ENCODE results near the gene AR. TPM values are rescaled to one million over a fixed set of nuclear protein-coding genes. Genes with fewer than 3 reads are reported as not detected.

AR gene
- total RNA-seq, 2 experiments from 2014 or later: not detected

GRCh38 chrX:67721321-67721720, 177.5 kb downstream of the AR start:
- Histone ChIP-seq H3K9me3 (ENCODE audit: control insufficient read depth in 1 of 2, insufficient read depth in 1 of 2, low read length in 2 of 2) (no peaks in the 10 kb centered on the region), H3K36me3 (ENCODE audit: insufficient read depth, low read length) (no peaks in the 10 kb centered on the region), H3K4me3 (ENCODE audit: low read length) (no peak overlapping the region), H3K4me1 (ENCODE audit: insufficient read depth, low read length) (no peaks in the 10 kb centered on the region), H3K27me3 (ENCODE audit: control insufficient read depth in 1 of 2, insufficient read depth in 2 of 2, low read length in 2 of 2) (no peaks in the 10 kb centered on the region), H3K27ac (ENCODE audit: low read depth in 1 of 2, low read length in 2 of 2) (no peak overlapping the region)
- Mint-ChIP-seq H3K27me3 (no peaks in the 10 kb centered on the region), H3K36me3 (ENCODE audit: low read depth) (no peaks in the 10 kb centered on the region), H3K4me1 (ENCODE audit: low read depth) (no peaks in the 10 kb centered on the region), H3K27ac (no peak overlapping the region), H3K9me3 (no peaks in the 10 kb centered on the region), H3K4me3 (no peak overlapping the region)
- intact Hi-C loops (cut with DNase I, micrococcal nuclease): no loop called here
- POLR2A ChIA-PET: no interaction called here
- DNase-seq (no peak), ATAC-seq (ENCODE audit: poor library complexity) (no peak)
- TF ChIP-seq CTCF (IDR thresholded peaks at IDR 0.05): no peak
- CTCF ChIA-PET: no interaction called here

DNA sequence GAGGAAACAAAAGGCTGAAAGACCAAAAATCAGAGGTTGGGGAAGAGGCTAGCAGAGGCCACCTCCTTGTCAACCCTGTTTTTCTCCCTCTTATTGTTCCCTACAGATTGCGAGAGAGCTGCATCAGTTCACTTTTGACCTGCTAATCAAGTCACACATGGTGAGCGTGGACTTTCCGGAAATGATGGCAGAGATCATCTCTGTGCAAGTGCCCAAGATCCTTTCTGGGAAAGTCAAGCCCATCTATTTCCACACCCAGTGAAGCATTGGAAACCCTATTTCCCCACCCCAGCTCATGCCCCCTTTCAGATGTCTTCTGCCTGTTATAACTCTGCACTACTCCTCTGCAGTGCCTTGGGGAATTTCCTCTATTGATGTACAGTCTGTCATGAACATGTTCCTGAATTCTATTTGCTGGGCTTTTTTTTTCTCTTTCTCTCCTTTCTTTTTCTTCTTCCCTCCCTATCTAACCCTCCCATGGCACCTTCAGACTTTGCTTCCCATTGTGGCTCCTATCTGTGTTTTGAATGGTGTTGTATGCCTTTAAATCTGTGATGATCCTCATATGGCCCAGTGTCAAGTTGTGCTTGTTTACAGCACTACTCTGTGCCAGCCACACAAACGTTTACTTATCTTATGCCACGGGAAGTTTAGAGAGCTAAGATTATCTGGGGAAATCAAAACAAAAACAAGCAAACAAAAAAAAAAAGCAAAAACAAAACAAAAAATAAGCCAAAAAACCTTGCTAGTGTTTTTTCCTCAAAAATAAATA, 179.9 kb downstream of the AR start:
- Mint-ChIP-seq H3K36me3 (ENCODE audit: low read depth) (no peaks in the 10 kb centered on the region), H3K4me1 (ENCODE audit: low read depth) (no peaks in the 10 kb centered on the region), H3K27ac (no peak overlapping the region), H3K27me3 (no peaks in the 10 kb centered on the region), H3K4me3 (no peak overlapping the region), H3K9me3 (no peaks in the 10 kb centered on the region)
- no peaks in the 10 kb centered on the region for H3K36me3 ChIP-seq (ENCODE audit: insufficient read depth, low read length)
- ATAC-seq (ENCODE audit: poor library complexity) (no peak), DNase-seq (no peak)
- no peak overlapping the region for H3K27ac ChIP-seq (ENCODE audit: low read depth in 1 of 2, low read length in 2 of 2)
- intact Hi-C loops (cut with DNase I, micrococcal nuclease): no loop called here
- ChIA-PET CTCF (no interaction called here), POLR2A (no interaction called here)
- no peaks in the 10 kb centered on the region for H3K4me1 ChIP-seq (ENCODE audit: insufficient read depth, low read length)
- H3K9me3 ChIP-seq (ENCODE audit: control insufficient read depth in 1 of 2, insufficient read depth in 1 of 2, low read length in 2 of 2): no peaks in the 10 kb centered on the region
- no peak overlapping the region for H3K4me3 ChIP-seq (ENCODE audit: low read length)
- TF ChIP-seq CTCF (IDR thresholded peaks at IDR 0.05): no peak
- H3K27me3 ChIP-seq (ENCODE audit: control insufficient read depth in 1 of 2, insufficient read depth in 2 of 2, low read length in 2 of 2): no peaks in the 10 kb centered on the region

- POLR2A ChIA-PET: no interaction called here
- ATAC-seq (ENCODE audit: poor library complexity): no peak
- Histone ChIP-seq H3K27ac (ENCODE audit: low read depth in 1 of 2, low read length in 2 of 2) (no peak overlapping the region), H3K36me3 (ENCODE audit: insufficient read depth, low read length) (no peaks in the 10 kb centered on the region), H3K27me3 (ENCODE audit: control insufficient read depth in 1 of 2, insufficient read depth in 2 of 2, low read length in 2 of 2) (no peaks in the 10 kb centered on the region), H3K4me3 (ENCODE audit: low read length) (no peak overlapping the region), H3K4me1 (ENCODE audit: insufficient read depth, low read length) (no peaks in the 10 kb centered on the region), H3K9me3 (ENCODE audit: control insufficient read depth in 1 of 2, insufficient read depth in 1 of 2, low read length in 2 of 2) (no peaks in the 10 kb centered on the region)
- no peak for DNase-seq
- intact Hi-C loops (cut with DNase I, micrococcal nuclease): no loop called here
- H3K36me3 Mint-ChIP-seq (ENCODE audit: low read depth): no peaks in the 10 kb centered on the region
- no peak overlapping the region for H3K27ac Mint-ChIP-seq
- CTCF ChIA-PET: no interaction called here
- H3K4me1 Mint-ChIP-seq (ENCODE audit: low read depth): no peaks in the 10 kb centered on the region
- no peak overlapping the region for H3K4me3 Mint-ChIP-seq
- no peaks in the 10 kb centered on the region for H3K27me3 Mint-ChIP-seq
- TF ChIP-seq CTCF (IDR thresholded peaks at IDR 0.05): no peak
- H3K9me3 Mint-ChIP-seq: no peaks in the 10 kb centered on the region
Observed at GRCh38 chrX:67724359-67725110, 180.7 kb downstream of the AR start.

Data from CD4-positive, alpha-beta T cell (primary cell).